ENCODE measurements around the gene HTR4.

Gene HTR4

DNA sequence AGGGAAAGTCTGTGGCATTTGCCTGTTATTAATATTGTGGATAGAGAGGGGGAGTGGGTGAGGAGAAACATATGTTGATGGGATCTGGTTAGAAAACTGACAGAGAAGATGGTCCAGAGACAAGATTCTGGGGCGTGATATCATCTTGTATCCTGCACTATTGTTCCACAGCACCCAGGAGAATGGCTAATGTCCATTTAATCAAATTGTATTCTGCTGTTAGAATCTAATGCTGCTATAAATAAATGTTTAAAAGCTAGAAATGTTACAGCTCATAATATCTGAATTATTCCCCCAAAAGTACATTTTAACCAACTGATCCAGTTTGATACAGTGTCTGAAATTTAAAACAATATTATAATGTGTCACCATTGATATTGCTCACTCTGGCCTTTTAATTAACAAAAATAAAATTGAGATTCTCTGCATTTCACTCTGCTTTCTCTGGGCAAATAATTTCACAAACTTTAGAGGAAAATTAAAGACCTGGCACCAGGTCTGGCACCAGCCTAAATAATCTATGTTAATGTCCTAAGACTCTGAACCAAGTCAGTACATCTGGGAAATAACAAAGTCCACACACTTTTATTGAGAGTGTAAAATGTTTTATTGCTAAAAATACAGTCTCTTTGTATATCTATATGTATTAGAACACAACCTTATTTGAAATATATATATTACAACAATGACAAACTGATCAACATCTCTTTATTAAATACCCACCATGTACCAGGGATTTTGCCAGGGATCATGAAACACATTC, 18.8 kb downstream of the HTR4 start:
- no peak overlapping the region for H3K4me3 ChIP-seq (ENCODE audit: low read depth, low read length)
- no peak overlapping the region for H3K18ac ChIP-seq (ENCODE audit: low read length)
- H4K12ac ChIP-seq (ENCODE audit: low read depth, low read length): no peak overlapping the region
- H3K9ac ChIP-seq (ENCODE audit: low read length): no peak overlapping the region
- H4K8ac ChIP-seq (ENCODE audit: low read depth, low read length): no peak overlapping the region
- no peak overlapping the region for H4K91ac ChIP-seq (ENCODE audit: low read depth, low read length)
- no peaks in the 10 kb centered on the region for H3K79me2 ChIP-seq (ENCODE audit: control insufficient read depth, insufficient read depth, low read length, poor library complexity)
- no peaks in the 10 kb centered on the region for H3K4me1 ChIP-seq (ENCODE audit: control insufficient read depth in 1 of 2, insufficient read depth in 2 of 2, low read length in 2 of 2)
- H2BK5ac ChIP-seq (ENCODE audit: low read depth, low read length, poor library complexity): no peak overlapping the region
- no peaks in the 10 kb centered on the region for H3K36me3 ChIP-seq (ENCODE audit: control insufficient read depth in 1 of 2, insufficient read depth in 2 of 2, low read length in 2 of 2)
- H3K9me3 ChIP-seq (ENCODE audit: insufficient read depth, low read depth, low read length): no peaks in the 10 kb centered on the region
- H2AFZ ChIP-seq (ENCODE audit: insufficient read depth, low read length, poor library complexity): no peak overlapping the region
- H2BK120ac ChIP-seq (ENCODE audit: insufficient read depth, low read length, poor library complexity): no peak overlapping the region
- no peak overlapping the region for H3K14ac ChIP-seq (ENCODE audit: low read length)
- H3K27ac ChIP-seq (ENCODE audit: low read depth, low read length): no peak overlapping the region
- no peak overlapping the region for H2BK12ac ChIP-seq (ENCODE audit: low read length)
- no CpG with 5 or more reads among the region's 1 CpG for WGBS (ENCODE audit: extremely low coverage, insufficient coverage, insufficient read length)
- no peak overlapping the region for H3K4ac ChIP-seq (ENCODE audit: low read depth, low read length)
- no peak overlapping the region for H3K23ac ChIP-seq (ENCODE audit: low read length)
- no peaks in the 10 kb centered on the region for H3K79me1 ChIP-seq (ENCODE audit: low read length)
- no peak overlapping the region for H3K4me2 ChIP-seq (ENCODE audit: low read length)
- no peak overlapping the region for H2AK5ac ChIP-seq (ENCODE audit: low read length)
- DNase-seq: no peak
- H3K27me3 ChIP-seq (ENCODE audit: insufficient read depth, low read length): no peaks in the 10 kb centered on the region

DNA sequence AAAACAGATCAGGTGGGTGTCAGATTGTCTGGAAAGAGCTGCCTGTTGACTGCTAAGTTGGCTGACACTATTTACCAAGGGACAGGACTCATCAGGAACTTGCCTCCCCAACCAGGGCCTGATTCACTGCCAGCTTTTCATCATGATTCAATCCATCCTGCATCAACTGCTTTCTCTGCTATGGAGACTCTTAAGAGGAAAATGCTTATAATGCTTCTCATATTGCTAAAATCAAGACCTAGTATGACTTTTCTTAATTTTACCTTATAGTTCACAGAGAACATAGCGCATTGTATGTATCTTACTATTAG, 21.3 kb downstream of the HTR4 start:
- H4K12ac ChIP-seq (ENCODE audit: low read depth, low read length): no peak overlapping the region
- no peak overlapping the region for H3K4ac ChIP-seq (ENCODE audit: low read depth, low read length)
- H3K79me2 ChIP-seq (ENCODE audit: control insufficient read depth, insufficient read depth, low read length, poor library complexity): no peaks in the 10 kb centered on the region
- no peak overlapping the region for H2BK120ac ChIP-seq (ENCODE audit: insufficient read depth, low read length, poor library complexity)
- no peaks in the 10 kb centered on the region for H3K4me1 ChIP-seq (ENCODE audit: control insufficient read depth in 1 of 2, insufficient read depth in 2 of 2, low read length in 2 of 2)
- no CpG with 5 or more reads among the region's 1 CpG for WGBS (ENCODE audit: extremely low coverage, insufficient coverage, insufficient read length)
- H2AFZ ChIP-seq (ENCODE audit: insufficient read depth, low read length, poor library complexity): no peak overlapping the region
- no peak overlapping the region for H2AK5ac ChIP-seq (ENCODE audit: low read length)
- H3K14ac ChIP-seq (ENCODE audit: low read length): no peak overlapping the region
- H3K23ac ChIP-seq (ENCODE audit: low read length): no peak overlapping the region
- H3K4me2 ChIP-seq (ENCODE audit: low read length): no peak overlapping the region
- H3K79me1 ChIP-seq (ENCODE audit: low read length): no peaks in the 10 kb centered on the region
- no peak overlapping the region for H2BK5ac ChIP-seq (ENCODE audit: low read depth, low read length, poor library complexity)
- H3K9me3 ChIP-seq (ENCODE audit: insufficient read depth, low read depth, low read length): no peaks in the 10 kb centered on the region
- H3K18ac ChIP-seq (ENCODE audit: low read length): no peak overlapping the region
- H2BK12ac ChIP-seq (ENCODE audit: low read length): no peak overlapping the region
- DNase-seq: no peak
- no peaks in the 10 kb centered on the region for H3K27me3 ChIP-seq (ENCODE audit: insufficient read depth, low read length)
- H3K4me3 ChIP-seq (ENCODE audit: low read depth, low read length): no peak overlapping the region
- no peaks in the 10 kb centered on the region for H3K36me3 ChIP-seq (ENCODE audit: control insufficient read depth in 1 of 2, insufficient read depth in 2 of 2, low read length in 2 of 2)
- H4K91ac ChIP-seq (ENCODE audit: low read depth, low read length): no peak overlapping the region
- H3K27ac ChIP-seq (ENCODE audit: low read depth, low read length): no peak overlapping the region
- H4K8ac ChIP-seq (ENCODE audit: low read depth, low read length): no peak overlapping the region
- H3K9ac ChIP-seq (ENCODE audit: low read length): no peak overlapping the region

GRCh38 chr5:148632255-148633066, 21.9 kb downstream of the HTR4 start:
- DNase-seq: no peak
- H3K14ac ChIP-seq (ENCODE audit: low read length): no peak overlapping the region
- H2BK120ac ChIP-seq (ENCODE audit: insufficient read depth, low read length, poor library complexity): no peak overlapping the region
- no peak overlapping the region for H3K4ac ChIP-seq (ENCODE audit: low read depth, low read length)
- H3K4me3 ChIP-seq (ENCODE audit: low read depth, low read length): no peak overlapping the region
- no peak overlapping the region for H2BK12ac ChIP-seq (ENCODE audit: low read length)
- no peak overlapping the region for H2BK5ac ChIP-seq (ENCODE audit: low read depth, low read length, poor library complexity)
- H3K27me3 ChIP-seq (ENCODE audit: insufficient read depth, low read length): no peaks in the 10 kb centered on the region
- H2AFZ ChIP-seq (ENCODE audit: insufficient read depth, low read length, poor library complexity): no peak overlapping the region
- no CpG with 5 or more reads among the region's 8 CpGs for WGBS (ENCODE audit: extremely low coverage, insufficient coverage, insufficient read length)
- no peak overlapping the region for H3K9ac ChIP-seq (ENCODE audit: low read length)
- H4K8ac ChIP-seq (ENCODE audit: low read depth, low read length): no peak overlapping the region
- no peak overlapping the region for H4K12ac ChIP-seq (ENCODE audit: low read depth, low read length)
- no peaks in the 10 kb centered on the region for H3K36me3 ChIP-seq (ENCODE audit: control insufficient read depth in 1 of 2, insufficient read depth in 2 of 2, low read length in 2 of 2)
- no peak overlapping the region for H2AK5ac ChIP-seq (ENCODE audit: low read length)
- H3K4me2 ChIP-seq (ENCODE audit: low read length): no peak overlapping the region
- no peaks in the 10 kb centered on the region for H3K79me1 ChIP-seq (ENCODE audit: low read length)
- H3K23ac ChIP-seq (ENCODE audit: low read length): no peak overlapping the region
- no peaks in the 10 kb centered on the region for H3K9me3 ChIP-seq (ENCODE audit: insufficient read depth, low read depth, low read length)
- H3K4me1 ChIP-seq (ENCODE audit: control insufficient read depth in 1 of 2, insufficient read depth in 2 of 2, low read length in 2 of 2): no peaks in the 10 kb centered on the region
- no peak overlapping the region for H4K91ac ChIP-seq (ENCODE audit: low read depth, low read length)
- no peak overlapping the region for H3K27ac ChIP-seq (ENCODE audit: low read depth, low read length)
- no peak overlapping the region for H3K18ac ChIP-seq (ENCODE audit: low read length)
- H3K79me2 ChIP-seq (ENCODE audit: control insufficient read depth, insufficient read depth, low read length, poor library complexity): no peaks in the 10 kb centered on the region

DNA sequence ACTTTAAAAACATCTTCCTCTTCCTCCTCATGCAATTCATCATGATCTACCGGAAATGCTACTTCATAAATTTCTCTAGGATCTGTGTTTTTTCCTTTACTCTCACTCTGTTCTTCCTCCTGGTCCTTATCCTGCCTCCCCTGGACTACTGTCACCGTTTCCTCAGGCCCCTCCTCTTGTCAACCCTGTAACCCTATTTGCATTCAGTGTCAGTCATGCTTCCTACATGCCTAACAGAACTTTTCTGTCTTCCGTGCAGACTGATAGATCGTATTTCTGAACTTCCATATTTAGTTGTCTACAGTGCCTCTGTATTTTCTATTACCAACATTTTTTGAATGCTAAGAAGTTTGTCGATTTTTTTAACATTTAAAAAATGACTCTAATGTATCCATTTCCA, 27.3 kb downstream of the HTR4 start:
- Histone ChIP-seq H3K79me2 (ENCODE audit: control insufficient read depth, insufficient read depth, low read length, poor library complexity) (no peaks in the 10 kb centered on the region), H3K36me3 (ENCODE audit: control insufficient read depth in 1 of 2, insufficient read depth in 2 of 2, low read length in 2 of 2) (no peaks in the 10 kb centered on the region), H3K4me3 (ENCODE audit: low read depth, low read length) (no peak overlapping the region), H2BK5ac (ENCODE audit: low read depth, low read length, poor library complexity) (no peak overlapping the region), H4K8ac (ENCODE audit: low read depth, low read length) (no peak overlapping the region), H2AK5ac (ENCODE audit: low read length) (no peak overlapping the region), H4K91ac (ENCODE audit: low read depth, low read length) (no peak overlapping the region), H3K4me1 (ENCODE audit: control insufficient read depth in 1 of 2, insufficient read depth in 2 of 2, low read length in 2 of 2) (peaks cover 4 to 6% of the 10 kb centered on the region in 2 experiments), H3K14ac (ENCODE audit: low read length) (no peak overlapping the region), H3K4me2 (ENCODE audit: low read length) (no peak overlapping the region), H3K9ac (ENCODE audit: low read length) (no peak overlapping the region), H3K23ac (ENCODE audit: low read length) (no peak overlapping the region), H3K9me3 (ENCODE audit: insufficient read depth, low read depth, low read length) (no peaks in the 10 kb centered on the region), H3K27me3 (ENCODE audit: insufficient read depth, low read length) (no peaks in the 10 kb centered on the region), H2AFZ (ENCODE audit: insufficient read depth, low read length, poor library complexity) (no peak overlapping the region), H3K79me1 (ENCODE audit: low read length) (peaks cover 2% of the 10 kb centered on the region), H2BK120ac (ENCODE audit: insufficient read depth, low read length, poor library complexity) (no peak overlapping the region), H2BK12ac (ENCODE audit: low read length) (no peak overlapping the region), H3K18ac (ENCODE audit: low read length) (no peak overlapping the region), H4K12ac (ENCODE audit: low read depth, low read length) (no peak overlapping the region), H3K4ac (ENCODE audit: low read depth, low read length) (no peak overlapping the region), H3K27ac (ENCODE audit: low read depth, low read length) (no peak overlapping the region)
- no CpG with 5 or more reads among the region's 5 CpGs for WGBS (ENCODE audit: extremely low coverage, insufficient coverage, insufficient read length)
- DNase-seq: peak in 1 of 2 donors; percentile 12

All from trophoblast cell (in vitro differentiated cells and primary cell).